ENCODE data around the gene CD3G.

CD3G gene

DNA sequence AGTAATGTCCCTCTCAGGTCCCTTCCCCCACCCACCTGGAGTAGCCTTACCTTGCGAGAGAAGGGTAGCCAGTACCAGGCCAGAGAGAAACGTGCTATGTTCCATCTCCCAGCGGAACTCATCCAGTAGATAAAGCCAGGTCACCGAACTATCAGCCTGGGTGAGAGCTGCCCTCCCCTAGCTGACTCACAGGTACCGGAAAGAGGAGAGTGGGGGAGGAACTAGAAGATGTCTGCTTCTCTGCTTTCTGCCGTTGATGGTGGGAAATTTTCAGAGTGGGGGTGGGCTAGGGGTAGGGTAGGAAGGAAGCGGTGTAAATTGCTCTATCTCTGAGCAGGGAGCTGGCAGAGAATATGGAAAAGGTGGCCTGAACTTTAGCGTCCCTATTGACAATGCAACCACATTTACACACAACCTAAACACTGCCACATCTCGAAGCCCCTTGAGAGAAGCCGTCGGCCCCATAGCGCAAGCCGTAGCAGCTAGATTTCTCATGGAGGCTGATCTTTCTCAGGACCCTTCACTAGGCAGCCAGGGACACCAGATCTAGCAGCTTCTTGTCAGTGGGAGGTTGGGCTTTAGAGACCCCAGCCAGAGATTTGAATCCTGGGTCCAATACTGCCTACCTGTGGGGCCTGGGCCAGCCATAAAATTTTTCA is 1.5 kb upstream of the CD3G start, which contains the start of gene CD3D:
CD3D (minus strand) TSS at position 203 of the 659 bp plus-strand sequence; CDS start at position 105, 98 bp downstream.
- no peaks in the 10 kb centered on the region for H3K36me3 ChIP-seq (ENCODE audit: insufficient read depth)
- H4K20me1 ChIP-seq (ENCODE audit: insufficient read depth): no peaks in the 10 kb centered on the region
- H2AFZ ChIP-seq (ENCODE audit: low read depth): no peak within 1 kb of the TSS
- peaks cover 5% of the 10 kb centered on the region for H3K4me1 ChIP-seq (ENCODE audit: low read depth, poor library complexity, severe bottlenecking)
- H3K79me2 ChIP-seq (ENCODE audit: insufficient read depth, low read depth): no peaks in the 10 kb centered on the region
- TF ChIP-seq, protein P1, sequence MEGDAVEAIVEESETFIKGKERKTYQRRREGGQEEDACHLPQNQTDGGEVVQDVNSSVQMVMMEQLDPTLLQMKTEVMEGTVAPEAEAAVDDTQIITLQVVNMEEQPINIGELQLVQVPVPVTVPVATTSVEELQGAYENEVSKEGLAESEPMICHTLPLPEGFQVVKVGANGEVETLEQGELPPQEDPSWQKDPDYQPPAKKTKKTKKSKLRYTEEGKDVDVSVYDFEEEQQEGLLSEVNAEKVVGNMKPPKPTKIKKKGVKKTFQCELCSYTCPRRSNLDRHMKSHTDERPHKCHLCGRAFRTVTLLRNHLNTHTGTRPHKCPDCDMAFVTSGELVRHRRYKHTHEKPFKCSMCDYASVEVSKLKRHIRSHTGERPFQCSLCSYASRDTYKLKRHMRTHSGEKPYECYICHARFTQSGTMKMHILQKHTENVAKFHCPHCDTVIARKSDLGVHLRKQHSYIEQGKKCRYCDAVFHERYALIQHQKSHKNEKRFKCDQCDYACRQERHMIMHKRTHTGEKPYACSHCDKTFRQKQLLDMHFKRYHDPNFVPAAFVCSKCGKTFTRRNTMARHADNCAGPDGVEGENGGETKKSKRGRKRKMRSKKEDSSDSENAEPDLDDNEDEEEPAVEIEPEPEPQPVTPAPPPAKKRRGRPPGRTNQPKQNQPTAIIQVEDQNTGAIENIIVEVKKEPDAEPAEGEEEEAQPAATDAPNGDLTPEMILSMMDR (conservative IDR thresholded peaks at IDR 0.05; ENCODE audit: low read depth, low read length): no peak
- H3K27ac ChIP-seq: no peak within 1 kb of the TSS
- no peaks in the 10 kb centered on the region for H3K27me3 ChIP-seq (ENCODE audit: insufficient read depth, low read depth)
- no peak within 1 kb of the TSS for H3K4me2 ChIP-seq
- H3K9ac ChIP-seq: no peak within 1 kb of the TSS
- H3K4me3 ChIP-seq (IDR thresholded peaks at IDR 0.05; ENCODE audit: insufficient read depth, low read depth, low read length): no peak within 1 kb of the TSS

DNA sequence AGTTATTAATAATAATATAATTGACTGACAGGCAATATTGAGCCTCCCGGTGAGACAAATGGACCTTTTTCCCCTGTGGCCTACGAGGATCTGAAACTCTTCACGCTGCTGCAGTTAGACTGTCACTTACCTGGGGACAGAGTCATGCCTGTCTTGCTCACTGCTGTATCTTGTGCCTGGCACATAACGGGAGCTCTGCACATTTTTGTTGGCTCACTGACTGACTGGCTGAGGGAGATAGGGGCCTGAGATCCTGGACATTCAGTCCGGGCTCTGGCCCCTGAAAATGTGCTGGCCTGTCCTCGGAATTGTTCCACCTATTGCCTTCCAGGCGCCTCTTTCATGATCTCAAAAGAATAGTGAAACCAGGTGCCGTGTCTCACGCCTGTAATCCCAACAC is 896 bp upstream of the CD3G start:
- Histone ChIP-seq H2AFZ (ENCODE audit: low read depth) (no peak overlapping the region), H3K79me2 (ENCODE audit: insufficient read depth, low read depth) (no peaks in the 10 kb centered on the region), H4K20me1 (ENCODE audit: insufficient read depth) (no peaks in the 10 kb centered on the region), H3K4me3 (IDR thresholded peaks at IDR 0.05; ENCODE audit: insufficient read depth, low read depth, low read length) (no peak overlapping the region), H3K4me2 (no peak overlapping the region), H3K4me1 (ENCODE audit: low read depth, poor library complexity, severe bottlenecking) (peaks cover 5% of the 10 kb centered on the region), H3K27me3 (ENCODE audit: insufficient read depth, low read depth) (no peaks in the 10 kb centered on the region), H3K36me3 (ENCODE audit: insufficient read depth) (no peaks in the 10 kb centered on the region), H3K9ac (no peak overlapping the region), H3K27ac (no peak overlapping the region)
- TF ChIP-seq, protein P1 (conservative IDR thresholded peaks at IDR 0.05; ENCODE audit: low read depth, low read length): no peak

DNA sequence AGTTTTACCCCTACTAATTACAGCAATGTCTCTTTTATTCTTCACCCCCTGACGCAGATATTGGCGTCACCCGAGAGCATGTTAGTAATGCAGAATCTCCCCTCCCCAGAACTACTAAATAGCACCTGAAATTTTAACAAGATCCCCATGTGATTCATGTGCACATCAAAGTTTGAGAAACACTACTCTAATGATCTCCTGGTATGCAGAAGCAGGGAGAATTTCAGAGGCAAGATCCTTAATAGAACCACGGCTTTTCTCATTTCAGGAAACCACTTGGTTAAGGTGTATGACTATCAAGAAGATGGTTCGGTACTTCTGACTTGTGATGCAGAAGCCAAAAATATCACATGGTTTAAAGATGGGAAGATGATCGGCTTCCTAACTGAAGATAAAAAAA is 5.3 kb downstream of the CD3G start:
- no peak overlapping the region for H3K4me2 ChIP-seq
- no peak overlapping the region for H3K9ac ChIP-seq
- H3K36me3 ChIP-seq (ENCODE audit: insufficient read depth): no peaks in the 10 kb centered on the region

DNA sequence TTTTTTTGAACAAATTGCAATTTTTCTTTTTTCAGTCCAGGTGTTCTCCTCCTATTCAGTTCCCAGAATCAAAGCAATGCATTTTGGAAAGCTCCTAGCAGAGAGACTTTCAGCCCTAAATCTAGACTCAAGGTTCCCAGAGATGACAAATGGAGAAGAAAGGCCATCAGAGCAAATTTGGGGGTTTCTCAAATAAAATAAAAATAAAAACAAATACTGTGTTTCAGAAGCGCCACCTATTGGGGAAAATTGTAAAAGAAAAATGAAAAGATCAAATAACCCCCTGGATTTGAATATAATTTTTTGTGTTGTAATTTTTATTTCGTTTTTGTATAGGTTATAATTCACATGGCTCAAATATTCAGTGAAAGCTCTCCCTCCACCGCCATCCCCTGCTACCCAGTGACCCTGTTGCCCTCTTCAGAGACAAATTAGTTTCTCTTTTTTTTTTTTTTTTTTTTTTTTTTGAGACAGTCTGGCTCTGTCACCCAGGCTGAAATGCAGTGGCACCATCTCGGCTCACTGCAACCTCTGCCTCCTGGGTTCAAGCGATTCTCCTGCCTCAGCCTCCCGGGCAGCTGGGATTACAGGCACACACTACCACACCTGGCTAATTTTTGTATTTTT is 9.1 kb downstream of the CD3G start:
- Histone ChIP-seq H3K4me1 (ENCODE audit: low read depth, poor library complexity, severe bottlenecking) (peaks cover 5% of the 10 kb centered on the region), H3K79me2 (ENCODE audit: insufficient read depth, low read depth) (no peaks in the 10 kb centered on the region), H4K20me1 (ENCODE audit: insufficient read depth) (no peaks in the 10 kb centered on the region), H2AFZ (ENCODE audit: low read depth) (peak overlapping the region; percentile 41; the same call in 1 of the 2 replicates), H3K4me3 (IDR thresholded peaks at IDR 0.05; ENCODE audit: insufficient read depth, low read depth, low read length) (no peak overlapping the region), H3K36me3 (ENCODE audit: insufficient read depth) (no peaks in the 10 kb centered on the region), H3K9ac (no peak overlapping the region), H3K4me2 (no peak overlapping the region), H3K27me3 (ENCODE audit: insufficient read depth, low read depth) (no peaks in the 10 kb centered on the region), H3K27ac (no peak overlapping the region)
- TF ChIP-seq, protein P1 (conservative IDR thresholded peaks at IDR 0.05; ENCODE audit: low read depth, low read length): peak; percentile 77

More for the DNA sequence above, 5.3 kb downstream of the CD3G start:
- no peak overlapping the region for H3K27ac ChIP-seq
- H2AFZ ChIP-seq (ENCODE audit: low read depth): no peak overlapping the region
- no peaks in the 10 kb centered on the region for H4K20me1 ChIP-seq (ENCODE audit: insufficient read depth)
- TF ChIP-seq, protein P1 (conservative IDR thresholded peaks at IDR 0.05; ENCODE audit: low read depth, low read length): no peak
- H3K4me3 ChIP-seq (IDR thresholded peaks at IDR 0.05; ENCODE audit: insufficient read depth, low read depth, low read length): no peak overlapping the region
- H3K79me2 ChIP-seq (ENCODE audit: insufficient read depth, low read depth): no peaks in the 10 kb centered on the region
- no peaks in the 10 kb centered on the region for H3K27me3 ChIP-seq (ENCODE audit: insufficient read depth, low read depth)
- peaks cover 5% of the 10 kb centered on the region for H3K4me1 ChIP-seq (ENCODE audit: low read depth, poor library complexity, severe bottlenecking)

All from KMS-11 (cell line).